ENCODE results near the gene OR10A3. TPM values are rescaled to one million over a fixed set of nuclear protein-coding genes. Genes with fewer than 3 reads are reported as not detected.

Gene OR10A3
- total RNA-seq, 1 experiment from 2014 or later, result not detected

- TF ChIP-seq MYBL2 (CRISPR knock-in tag; IDR thresholded peaks at IDR 0.05) (no peak), SMAD3 (CRISPR knock-in tag; IDR thresholded peaks at IDR 0.05; ENCODE audit: borderline replicate concordance) (peak; percentile 64; the same call in 1 of the 2 replicates), IRF2 (CRISPR knock-in tag; IDR thresholded peaks at IDR 0.05; ENCODE audit: borderline replicate concordance, low read depth) (no peak), FOXJ3 (CRISPR knock-in tag; IDR thresholded peaks at IDR 0.05; ENCODE audit: borderline replicate concordance) (no peak), NR1H2 (CRISPR knock-in tag; IDR thresholded peaks at IDR 0.05) (no peak), ATF6 (CRISPR knock-in tag; IDR thresholded peaks at IDR 0.05) (no peak), ZNF532 (CRISPR knock-in tag; IDR thresholded peaks at IDR 0.05; ENCODE audit: borderline replicate concordance) (no peak), CREB1 (CRISPR knock-in tag; IDR thresholded peaks at IDR 0.05) (0 out of 2 replicates have a peak, but pooled peaks have one; percentile 27), STAT6 (CRISPR knock-in tag; conservative IDR thresholded peaks at IDR 0.05; ENCODE audit: low read depth) (no peak), CREM (CRISPR knock-in tag; IDR thresholded peaks at IDR 0.05) (peak; percentile 76), NFYB (CRISPR knock-in tag; conservative IDR thresholded peaks at IDR 0.05; ENCODE audit: low read depth) (peak; percentile 81), HMGXB4 (CRISPR knock-in tag; IDR thresholded peaks at IDR 0.05) (peak; percentile 38; the same call in 1 of the 2 replicates), CDX4 (CRISPR knock-in tag; IDR thresholded peaks at IDR 0.05; ENCODE audit: borderline replicate concordance) (no peak), TEAD1 (CRISPR knock-in tag; IDR thresholded peaks at IDR 0.05) (peak; percentile 89; the same call in 1 of the 2 replicates), FOXP4 (CRISPR knock-in tag; IDR thresholded peaks at IDR 0.05) (no peak; the same call in 1 of the 2 replicates)
Observed at GRCh38 chr11:7986768-7987559, 45.5 kb upstream of the OR10A3 start, which contains the start of gene EIF3F (continued).

All from WTC11 (cell line).